A549 (cell line): Measurements from ENCODE around the gene TP73. TPM values are rescaled to one million over a fixed set of nuclear protein-coding genes. Genes with fewer than 3 reads are reported as not detected.

Experiments used
- ATAC-seq, 2 experiments: fragments of 200-7000 bp in 1 of 2; fragments of >200 bp in 1 of 2; cut with Nextera tagmentation in 1 of 2; cut with Tn5 transposase in 1 of 2; 3 replicates each; pipeline versions ENCODE4 v1.8.0 to v1.9.1; 2018 to 2020; ENCODE audit warnings: mild to moderate bottlenecking in 1 of 2, moderate library complexity in 1 of 2
- CTCF ChIA-PET: fragments of 300-600 bp; sonication (Branson Sonifier 250); formaldehyde crosslinking; extraction: SDS; loops from one replicate; lab custom pipeline; 2021; ENCODE audit warnings: antibody characterized with exemption, inconsistent platforms; lab: Yijun Ruan, JAX
- POLR2A ChIA-PET: fragments of 350-600 bp; formaldehyde crosslinking; extraction: SDS; loops from one replicate; lab custom pipeline; 2021; ENCODE audit warnings: antibody characterized with exemption, inconsistent platforms; lab: Yijun Ruan, JAX
- DNase-seq, 2 experiments: peaks; one replicate each; pipeline versions ENCODE4 v3.0.0 to v3.0.0-alpha.2; 2011 to 2016; ENCODE audit warnings: low read depth in 1 of 2, low spot score in 1 of 2
- FAIRE-seq: peaks from 2 replicates; lab custom pipeline; 2011; peaks lifted over from hg19 to GRCh38; lab: Jason Lieb, UNC
- H3K27ac ChIP-seq, 2 experiments: fragments of >200 bp; sonication (Bioruptor Twin); formaldehyde crosslinking; 3 replicates each; pipeline ENCODE4 v1.5.1; 2016 to 2017
- H3K4me1 ChIP-seq: fragments of >200 bp; sonication (Bioruptor Twin); formaldehyde crosslinking; 3 replicates; pipeline ENCODE4 v1.6.1; 2016
- H3K4me2 ChIP-seq: fragments of >200 bp; sonication (Bioruptor Twin); formaldehyde crosslinking; 3 replicates; pipeline ENCODE4 v1.6.1; 2016
- H3K4me3 ChIP-seq: fragments of >200 bp; sonication (Bioruptor Twin); formaldehyde crosslinking; 3 replicates; pipeline ENCODE4 v1.5.1; 2016
- H3K9me3 ChIP-seq: fragments of >200 bp; sonication (Bioruptor Twin); formaldehyde crosslinking; 3 replicates; pipeline ENCODE4 v1.6.1; 2016
- BHLHE40 ChIP-seq: IDR thresholded peaks from 2 replicates; pipeline ENCODE4 v1.6.1; 2012; ENCODE audit warnings: low read depth, low read length, inconsistent platforms
- CBX2 ChIP-seq: fragments of 200-600 bp; sonication (generic); IDR thresholded peaks from 2 replicates; pipeline ENCODE4 v1.6.1; 2016; ENCODE audit warnings: low read depth, mild to moderate bottlenecking, borderline replicate concordance
- CBX8 ChIP-seq: fragments of 200-600 bp; sonication (generic); IDR thresholded peaks from 2 replicates; pipeline ENCODE4 v1.6.1; 2016
- ELK1 ChIP-seq: fragments of 150-350 bp; IDR thresholded peaks from 2 replicates; pipeline ENCODE4 v1.6.1; 2014; ENCODE audit warnings: low read depth, mild to moderate bottlenecking, low read length
- FOSB ChIP-seq: fragments of 250-450 bp; sonication (Bioruptor Pico); IDR thresholded peaks from 2 replicates; pipeline ENCODE4 v1.5.0; 2020; ENCODE audit warnings: mild to moderate bottlenecking, moderate library complexity
- FOSL2 ChIP-seq, 2 experiments: fragments of 450-650 bp in 1 of 2; fragments of >200 bp in 1 of 2; sonication (Bioruptor Twin) in 1 of 2; formaldehyde crosslinking; IDR thresholded peaks; 2 replicates each; pipeline versions ENCODE4 v1.5.0 to v1.6.1; 2016 to 2020; ENCODE audit warnings: mild to moderate bottlenecking in 1 of 2, moderate library complexity in 1 of 2
- HDAC2 ChIP-seq: fragments of 200-600 bp; sonication (generic); IDR thresholded peaks from 2 replicates; pipeline ENCODE4 v1.6.1; 2016
- HES2 ChIP-seq: fragments of >200 bp; sonication (Bioruptor Twin); formaldehyde crosslinking; IDR thresholded peaks from 2 replicates; pipeline ENCODE4 v1.6.1; 2016
- HMGXB4 ChIP-seq: fragments of 250-450 bp; sonication (Bioruptor Pico); IDR thresholded peaks from 2 replicates; pipeline ENCODE4 v1.5.0; 2021; ENCODE audit warnings: mild to moderate bottlenecking, moderate library complexity, borderline replicate concordance
- HOXB13 ChIP-seq: fragments of 250-450 bp; sonication (Bioruptor Pico); IDR thresholded peaks from 2 replicates; pipeline ENCODE4 v1.5.0; 2020; ENCODE audit warnings: low read depth, mild to moderate bottlenecking, moderate library complexity
- HOXB5 ChIP-seq: fragments of 250-450 bp; sonication (Bioruptor Pico); IDR thresholded peaks from 2 replicates; pipeline ENCODE4 v1.5.0; 2020; ENCODE audit warnings: mild to moderate bottlenecking, moderate library complexity
- MAZ ChIP-seq: fragments of 150-350 bp; IDR thresholded peaks from 2 replicates; pipeline ENCODE4 v1.6.1; 2014; ENCODE audit warnings: antibody characterized with exemption, low read depth, low read length, borderline replicate concordance
- MYC ChIP-seq: IDR thresholded peaks from 2 replicates; pipeline ENCODE4 v1.6.1; 2012; ENCODE audit warnings: mild to moderate bottlenecking, inconsistent platforms, low read length, improper control_type of control experiment, borderline replicate concordance
- NFE2L2 ChIP-seq: fragments of 150-350 bp; conservative IDR thresholded peaks from 2 replicates; pipeline ENCODE4 v1.6.1; 2014; ENCODE audit warnings: low read length
- PHF8 ChIP-seq: fragments of 200-600 bp; sonication (generic); IDR thresholded peaks from 2 replicates; pipeline ENCODE4 v1.6.1; 2016; ENCODE audit warnings: low read depth, mild to moderate bottlenecking, antibody characterized with exemption, moderate library complexity, borderline replicate concordance
- RAD21 ChIP-seq, 2 experiments: fragments of >200 bp in 1 of 2; sonication (Bioruptor Twin) in 1 of 2; formaldehyde crosslinking in 1 of 2; IDR thresholded peaks in 1 of 2; conservative IDR thresholded peaks in 1 of 2; 2 replicates in 1 of 2; 3 replicates in 1 of 2; pipeline ENCODE4 v1.6.1; 2012 to 2018; ENCODE audit warnings: inconsistent platforms in 1 of 2
- RNF2 ChIP-seq: fragments of 200-600 bp; sonication (generic); IDR thresholded peaks from 2 replicates; pipeline ENCODE4 v1.6.1; 2016; ENCODE audit warnings: low read depth, mild to moderate bottlenecking, antibody characterized with exemption, moderate library complexity, borderline replicate concordance
- SMC3 ChIP-seq: fragments of >200 bp; sonication (Bioruptor Twin); formaldehyde crosslinking; IDR thresholded peaks from 3 replicates; pipeline ENCODE4 v1.6.1; 2018; ENCODE audit warnings: inconsistent platforms
- SREBF2 ChIP-seq: fragments of 450-650 bp; IDR thresholded peaks from 2 replicates; pipeline ENCODE4 v1.6.1; 2014; ENCODE audit warnings: mild to moderate bottlenecking, moderate library complexity
- ZFP36 ChIP-seq: fragments of 450-650 bp; IDR thresholded peaks from 2 replicates; pipeline ENCODE4 v1.6.1; 2014; ENCODE audit warnings: borderline replicate concordance; ENCODE audit not compliant: partially characterized antibody
- ZSCAN20 ChIP-seq: fragments of 250-450 bp; sonication (Bioruptor Pico); IDR thresholded peaks from 2 replicates; pipeline ENCODE4 v1.8.0; 2022; ENCODE audit warnings: mild to moderate bottlenecking, moderate library complexity
- WGBS: methylation state at CpG from one replicate; pipeline ENCODE4 v1.1.6; 2017; ENCODE audit errors: missing lambda C conversion rate; 5-methylcytosine and 5-hydroxymethylcytosine counted together
- polyA plus RNA-seq, 4 experiments: library from polyadenylated mRNA; depleted of rRNA in 3 of 4; stranded (reverse); fragments of >200 nt; fragmentation: RNase III in 1 of 4; extraction: RNeasy Plus Mini Kit Qiagen cat#74134 plus additional on column Dnase treatment in 1 of 4; gene quantifications; 2 replicates in 3 of 4; 3 replicates in 1 of 4; pipeline ENCODE4 v1.2.3, GENCODE V29; 2011 to 2017
- TF ChIP-seq, protein P1 (sequence below): fragments of 200-600 bp; sonication (generic); IDR thresholded peaks from 2 replicates; pipeline ENCODE4 v1.6.1; 2016; ENCODE audit warnings: antibody characterized with exemption, mild to moderate bottlenecking, moderate library complexity
- TF ChIP-seq, protein P2 (sequence below): fragments of >200 bp; sonication (Bioruptor Twin); formaldehyde crosslinking; IDR thresholded peaks from 3 replicates; pipeline ENCODE4 v1.5.1; 2016

Gene TP73
- polyA plus RNA-seq, 2 of the 4 experiments (the other 2 are of a cell fraction), result 0.01 to 0.25 TPM

- ChIA-PET CTCF (no interaction called here), POLR2A (no interaction called here)
- H3K9me3 ChIP-seq, result no peaks in the 10 kb centered on the region
- DNase-seq, result no peak
- no peak for TF ChIP-seq CBX2
- no peak for TF ChIP-seq NFE2L2
- WGBS, result 96% methylated on average over 10 of the region's 11 CpGs
- no peak overlapping the region for H3K4me2 ChIP-seq
- H3K27ac ChIP-seq, result no peak overlapping the region
- H3K4me3 ChIP-seq, result no peak overlapping the region
- no peak for ATAC-seq
- no peaks in the 10 kb centered on the region for H3K4me1 ChIP-seq
- no peak for FAIRE-seq
These were observed 15.8 kb upstream of the TP73 start for GRCh38 chr1:3636531-3636930.

DNA sequence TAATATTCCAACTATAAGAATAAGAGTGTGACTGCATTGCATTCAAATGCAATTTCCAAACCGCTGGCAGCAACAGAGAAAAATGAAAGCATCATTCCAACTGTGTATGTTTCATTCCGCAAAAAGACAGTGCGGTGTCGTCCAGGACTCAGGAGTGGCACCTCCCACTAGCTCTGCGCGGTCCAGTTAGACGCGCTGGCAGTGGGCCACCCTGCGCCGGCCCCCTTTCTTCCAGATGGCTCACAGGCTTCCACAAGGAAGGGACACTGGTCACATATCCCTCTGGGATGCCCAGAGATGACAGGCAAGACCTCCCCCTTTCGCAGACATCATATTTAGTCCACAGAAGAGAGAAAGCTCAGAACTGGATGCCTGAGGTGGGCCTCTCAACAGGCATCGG is 14.3 kb upstream of the TP73 start:
- DNase-seq (no peak), FAIRE-seq (no peak), ATAC-seq (no peak)
- ChIA-PET POLR2A (no interaction called here), CTCF (interaction anchor here (0.6 to 1.0 kb wide), 2 partner anchors 9 to 1591 kb away, joined by 3 read pairs; no protein-coding TSS in a partner anchor)
- Histone ChIP-seq H3K4me3 (no peak overlapping the region), H3K9me3 (no peaks in the 10 kb centered on the region), H3K27ac (no peak overlapping the region), H3K4me1 (no peaks in the 10 kb centered on the region), H3K4me2 (no peak overlapping the region)
- no peak for TF ChIP-seq SMC3
- TF ChIP-seq, protein P1, sequence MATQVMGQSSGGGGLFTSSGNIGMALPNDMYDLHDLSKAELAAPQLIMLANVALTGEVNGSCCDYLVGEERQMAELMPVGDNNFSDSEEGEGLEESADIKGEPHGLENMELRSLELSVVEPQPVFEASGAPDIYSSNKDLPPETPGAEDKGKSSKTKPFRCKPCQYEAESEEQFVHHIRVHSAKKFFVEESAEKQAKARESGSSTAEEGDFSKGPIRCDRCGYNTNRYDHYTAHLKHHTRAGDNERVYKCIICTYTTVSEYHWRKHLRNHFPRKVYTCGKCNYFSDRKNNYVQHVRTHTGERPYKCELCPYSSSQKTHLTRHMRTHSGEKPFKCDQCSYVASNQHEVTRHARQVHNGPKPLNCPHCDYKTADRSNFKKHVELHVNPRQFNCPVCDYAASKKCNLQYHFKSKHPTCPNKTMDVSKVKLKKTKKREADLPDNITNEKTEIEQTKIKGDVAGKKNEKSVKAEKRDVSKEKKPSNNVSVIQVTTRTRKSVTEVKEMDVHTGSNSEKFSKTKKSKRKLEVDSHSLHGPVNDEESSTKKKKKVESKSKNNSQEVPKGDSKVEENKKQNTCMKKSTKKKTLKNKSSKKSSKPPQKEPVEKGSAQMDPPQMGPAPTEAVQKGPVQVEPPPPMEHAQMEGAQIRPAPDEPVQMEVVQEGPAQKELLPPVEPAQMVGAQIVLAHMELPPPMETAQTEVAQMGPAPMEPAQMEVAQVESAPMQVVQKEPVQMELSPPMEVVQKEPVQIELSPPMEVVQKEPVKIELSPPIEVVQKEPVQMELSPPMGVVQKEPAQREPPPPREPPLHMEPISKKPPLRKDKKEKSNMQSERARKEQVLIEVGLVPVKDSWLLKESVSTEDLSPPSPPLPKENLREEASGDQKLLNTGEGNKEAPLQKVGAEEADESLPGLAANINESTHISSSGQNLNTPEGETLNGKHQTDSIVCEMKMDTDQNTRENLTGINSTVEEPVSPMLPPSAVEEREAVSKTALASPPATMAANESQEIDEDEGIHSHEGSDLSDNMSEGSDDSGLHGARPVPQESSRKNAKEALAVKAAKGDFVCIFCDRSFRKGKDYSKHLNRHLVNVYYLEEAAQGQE, result no peak
- TF ChIP-seq PHF8, result no peak
- no peak for TF ChIP-seq ZFP36
- TF ChIP-seq HOXB5 (CRISPR knock-in tag), result no peak
- no peak for TF ChIP-seq BHLHE40
- no peak for TF ChIP-seq SREBF2
- no peak for TF ChIP-seq RAD21 (conservative IDR thresholded peaks at IDR 0.05 in 1 of 2, IDR thresholded peaks at IDR 0.05 in 1 of 2)
- no peak for TF ChIP-seq HDAC2
- WGBS, result 94% methylated on average over 12 of the region's 12 CpGs

DNA sequence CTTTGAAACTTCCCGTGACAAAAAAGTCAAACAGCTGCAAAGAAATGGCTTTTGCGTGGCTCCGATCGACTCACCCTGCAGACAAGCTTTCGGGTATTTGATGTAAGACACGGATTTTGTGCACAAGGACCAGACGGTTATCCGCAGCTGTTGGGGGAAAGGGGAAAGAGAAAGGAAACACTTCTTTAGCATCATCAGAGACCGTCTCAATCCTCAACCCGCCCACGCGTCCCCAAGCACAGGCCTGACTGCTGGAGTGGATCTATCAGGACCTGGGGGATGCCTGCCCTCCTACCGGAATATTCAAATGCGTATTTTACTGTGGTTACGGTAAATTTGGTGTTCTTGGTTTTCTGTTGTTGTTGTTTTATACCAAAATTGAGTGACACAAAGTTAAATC is 13.6 kb upstream of the TP73 start:
- no peak overlapping the region for H3K4me3 ChIP-seq
- TF ChIP-seq HDAC2 (no peak), MAZ (no peak), ZSCAN20 (no peak), FOSB (no peak), PHF8 (no peak), ELK1 (no peak), CBX8 (no peak), CBX2 (no peak), HMGXB4 (CRISPR knock-in tag) (no peak), FOSL2 (IDR thresholded peaks at IDR 0.05) (no peak), FOSL2 (CRISPR knock-in tag; IDR thresholded peaks at IDR 0.05) (no peak), MYC (no peak), RNF2 (no peak), HES2 (no peak), HOXB13 (CRISPR knock-in tag) (no peak)
- TF ChIP-seq, protein P2, sequence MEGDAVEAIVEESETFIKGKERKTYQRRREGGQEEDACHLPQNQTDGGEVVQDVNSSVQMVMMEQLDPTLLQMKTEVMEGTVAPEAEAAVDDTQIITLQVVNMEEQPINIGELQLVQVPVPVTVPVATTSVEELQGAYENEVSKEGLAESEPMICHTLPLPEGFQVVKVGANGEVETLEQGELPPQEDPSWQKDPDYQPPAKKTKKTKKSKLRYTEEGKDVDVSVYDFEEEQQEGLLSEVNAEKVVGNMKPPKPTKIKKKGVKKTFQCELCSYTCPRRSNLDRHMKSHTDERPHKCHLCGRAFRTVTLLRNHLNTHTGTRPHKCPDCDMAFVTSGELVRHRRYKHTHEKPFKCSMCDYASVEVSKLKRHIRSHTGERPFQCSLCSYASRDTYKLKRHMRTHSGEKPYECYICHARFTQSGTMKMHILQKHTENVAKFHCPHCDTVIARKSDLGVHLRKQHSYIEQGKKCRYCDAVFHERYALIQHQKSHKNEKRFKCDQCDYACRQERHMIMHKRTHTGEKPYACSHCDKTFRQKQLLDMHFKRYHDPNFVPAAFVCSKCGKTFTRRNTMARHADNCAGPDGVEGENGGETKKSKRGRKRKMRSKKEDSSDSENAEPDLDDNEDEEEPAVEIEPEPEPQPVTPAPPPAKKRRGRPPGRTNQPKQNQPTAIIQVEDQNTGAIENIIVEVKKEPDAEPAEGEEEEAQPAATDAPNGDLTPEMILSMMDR, result no peak
- no peaks in the 10 kb centered on the region for H3K4me1 ChIP-seq
- POLR2A ChIA-PET, result no interaction called here
- H3K9me3 ChIP-seq, result no peaks in the 10 kb centered on the region
- H3K4me2 ChIP-seq, result no peak overlapping the region
- no peak overlapping the region for H3K27ac ChIP-seq
- CTCF ChIA-PET, result interaction anchor here (0.6 to 1.1 kb wide), 2 partner anchors 109 to 1592 kb away, joined by 3 read pairs; no protein-coding TSS in a partner anchor
- 97% methylated on average over 15 of the region's 15 CpGs for WGBS
- ATAC-seq (no peak), FAIRE-seq (no peak), DNase-seq (no peak)
